HPDE6-E6E7 (cell line): ENCODE results near the gene NIT2.
"Not testable (repeated sequence)": the region's sequence is repeated elsewhere in the genome, so short reads cannot be mapped to it uniquely, and the experiment has no call there.

ENCODE experiments used
- DNase-seq: peaks from one replicate; pipeline ENCODE4 v3.0.0; 2011; ENCODE audit warnings: missing footprints; ENCODE audit errors: extremely low spot score

The NIT2 gene

DNA sequence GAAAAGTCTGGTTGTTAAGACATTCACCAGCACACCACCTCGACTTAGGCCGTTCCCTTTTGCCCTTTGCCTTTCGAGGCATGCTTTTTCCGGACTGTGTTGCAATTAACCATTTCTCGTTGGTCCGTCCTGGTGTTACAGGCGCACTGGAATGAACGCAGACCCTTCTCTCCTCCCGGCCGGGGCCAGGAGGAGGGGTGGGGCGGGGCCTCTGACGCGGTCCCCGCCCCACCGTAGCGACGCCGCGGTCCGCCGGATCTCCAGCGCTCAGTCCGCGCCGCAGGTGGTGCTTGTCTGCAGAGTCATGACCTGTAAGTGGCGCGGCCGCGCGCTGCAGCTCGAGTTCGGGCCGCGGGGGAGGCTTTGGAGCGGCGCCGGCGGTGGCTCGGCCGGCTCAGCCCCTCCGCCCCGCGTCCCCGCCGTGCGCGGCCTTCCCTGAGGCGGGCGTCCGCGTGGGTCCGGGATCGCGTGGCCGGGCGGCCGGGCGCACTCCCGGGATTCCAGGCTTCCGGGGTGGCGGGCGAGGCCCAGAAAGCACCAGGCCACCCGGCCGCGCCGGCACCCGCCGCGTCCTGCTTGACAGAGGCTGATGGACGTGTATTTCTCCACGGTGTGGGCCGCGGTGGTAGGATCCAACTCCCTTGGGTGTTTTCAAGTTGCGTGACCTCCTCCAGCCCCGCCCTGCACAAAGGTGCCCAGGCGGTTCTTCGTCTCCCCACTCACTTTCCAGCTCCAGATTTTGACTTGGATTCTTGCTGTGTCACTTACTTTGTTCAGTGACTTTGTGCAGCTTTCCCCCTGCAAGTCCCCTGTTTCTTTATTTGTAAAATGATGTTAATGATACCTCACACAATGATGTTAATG, at the start of gene NIT2:
NIT2 (plus strand) TSS at position 270 of the 864 bp plus-strand sequence; CDS start at position 305, 35 bp downstream.
- peak; percentile 87 for DNase-seq

GRCh38 chr3:100288288-100288894, 46.2 kb upstream of the NIT2 start:
- DNase-seq, result no peak

- DNase-seq, result no peak
Observed at GRCh38 chr3:100289339-100289738, 45.2 kb upstream of the NIT2 start.

DNA sequence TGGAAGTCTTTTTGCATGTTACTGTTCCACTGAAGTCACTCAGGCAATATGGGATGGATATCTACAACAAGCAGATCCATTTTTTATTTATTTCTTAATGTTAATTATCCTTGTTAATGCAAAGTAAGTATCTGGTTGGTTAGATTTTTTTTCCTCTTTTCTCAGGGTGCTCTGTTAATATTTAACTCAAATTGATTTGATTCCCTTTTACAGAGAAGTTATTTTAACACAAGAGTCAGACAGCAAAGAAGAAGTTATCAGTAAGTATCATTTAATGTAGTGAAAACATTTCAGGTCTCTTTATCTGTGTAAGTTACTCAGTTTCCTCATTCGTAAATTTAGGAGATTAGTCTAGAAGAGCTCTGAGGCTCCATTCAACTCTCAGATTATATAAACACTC, 39.5 kb upstream of the NIT2 start:
- no peak for DNase-seq

GRCh38 chr3:100297784-100298183, 36.8 kb upstream of the NIT2 start:
- peak; percentile 7 for DNase-seq

DNA sequence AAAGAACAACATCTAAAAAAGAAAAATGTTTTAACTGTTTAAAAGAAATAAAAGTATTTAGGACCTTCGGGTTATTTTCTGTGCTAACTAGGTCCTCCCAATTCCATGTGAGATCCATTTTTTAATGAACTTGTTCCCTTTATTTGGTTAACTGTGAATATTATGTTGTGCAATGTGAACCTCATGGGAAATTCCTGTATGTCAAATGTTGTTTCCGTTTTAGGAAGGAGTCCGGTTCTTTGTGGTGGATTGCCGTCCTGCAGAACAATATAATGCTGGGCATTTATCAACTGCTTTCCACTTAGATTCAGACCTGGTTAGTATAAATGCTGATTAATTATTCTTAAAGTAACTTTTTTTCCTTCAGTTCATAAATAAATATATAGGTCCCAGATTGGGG, 35.5 kb upstream of the NIT2 start:
- DNase-seq, result no peak

DNA sequence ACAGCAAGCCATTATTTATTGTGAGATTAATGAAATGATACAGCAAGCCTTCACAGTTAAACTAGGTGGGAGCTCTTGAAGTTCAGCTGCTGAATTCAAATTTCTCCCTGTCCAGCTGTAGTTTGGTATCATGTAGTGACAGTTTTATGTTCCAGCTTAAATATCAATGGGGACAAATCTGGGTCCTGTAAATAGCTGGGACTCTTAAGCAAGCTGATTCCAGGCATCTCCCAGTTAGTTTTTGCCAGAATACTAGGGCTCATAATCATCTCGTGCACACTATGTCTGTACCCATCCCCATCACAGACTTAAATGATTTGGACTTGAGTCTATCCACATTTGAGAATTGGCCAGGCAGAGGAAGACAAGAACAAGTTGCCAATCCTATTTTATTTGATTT, 27.9 kb upstream of the NIT2 start:
- DNase-seq, result no peak

- no peak for DNase-seq
Observed at GRCh38 chr3:100310355-100310965, 24.1 kb upstream of the NIT2 start.

DNA sequence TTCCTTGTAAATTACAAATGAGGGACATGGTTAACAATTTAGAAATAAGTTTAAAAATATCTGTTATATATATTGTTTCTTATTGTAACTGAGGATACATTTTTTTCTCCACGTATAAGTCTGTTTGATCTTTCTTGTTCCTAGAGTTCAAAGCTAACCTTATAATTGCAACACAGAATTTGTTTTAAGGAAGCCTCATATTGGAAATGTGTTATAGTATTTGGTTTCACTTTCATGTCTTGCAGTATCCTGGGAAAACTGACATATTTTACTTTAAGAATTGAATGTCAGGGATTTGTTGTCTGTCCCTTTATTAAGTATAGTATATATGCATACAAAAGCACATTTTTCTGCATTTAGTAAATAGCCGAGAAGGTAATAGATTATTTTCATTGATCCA, 23.5 kb upstream of the NIT2 start:
- no peak for DNase-seq

DNA sequence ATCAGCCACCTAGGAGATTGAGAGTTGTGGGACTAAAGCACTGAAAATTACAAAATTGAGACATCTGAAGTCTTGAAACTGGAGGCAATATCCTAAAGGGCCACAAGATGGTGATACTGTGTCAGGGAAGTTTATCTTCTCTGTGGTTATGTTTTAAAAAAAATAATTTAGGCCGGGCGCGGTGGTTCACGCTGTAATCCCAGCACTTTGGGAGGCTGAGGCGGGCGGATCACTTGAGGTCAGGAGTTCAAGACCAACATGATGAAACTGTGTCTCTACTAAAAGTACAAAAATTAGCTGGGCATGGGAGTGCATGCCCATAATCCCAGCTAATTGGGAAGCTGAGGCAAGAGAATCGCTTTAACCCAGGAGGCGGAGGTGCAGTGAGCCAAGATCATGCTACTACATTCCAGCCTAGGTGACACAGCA, 17.9 kb upstream of the NIT2 start:
- DNase-seq, result peak; percentile 7

DNA sequence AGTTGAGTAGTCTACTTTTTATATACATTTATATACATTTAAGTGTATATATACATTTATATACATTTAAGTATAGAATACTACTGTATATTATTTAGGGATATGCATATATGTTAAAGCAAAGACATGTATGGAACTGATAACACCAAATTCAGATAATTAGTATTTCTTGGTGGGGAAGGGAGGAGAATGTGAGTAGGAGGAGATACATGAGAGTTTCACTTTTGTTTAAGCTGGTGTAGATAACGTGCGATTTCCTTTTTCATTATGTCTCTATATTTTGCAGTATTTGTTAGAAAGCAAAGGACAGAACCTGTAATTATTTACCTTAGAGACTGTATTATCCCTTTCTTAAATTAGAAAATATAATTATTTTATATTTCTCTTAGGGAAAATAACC, 16.6 kb upstream of the NIT2 start:
- DNase-seq, result no peak

DNA sequence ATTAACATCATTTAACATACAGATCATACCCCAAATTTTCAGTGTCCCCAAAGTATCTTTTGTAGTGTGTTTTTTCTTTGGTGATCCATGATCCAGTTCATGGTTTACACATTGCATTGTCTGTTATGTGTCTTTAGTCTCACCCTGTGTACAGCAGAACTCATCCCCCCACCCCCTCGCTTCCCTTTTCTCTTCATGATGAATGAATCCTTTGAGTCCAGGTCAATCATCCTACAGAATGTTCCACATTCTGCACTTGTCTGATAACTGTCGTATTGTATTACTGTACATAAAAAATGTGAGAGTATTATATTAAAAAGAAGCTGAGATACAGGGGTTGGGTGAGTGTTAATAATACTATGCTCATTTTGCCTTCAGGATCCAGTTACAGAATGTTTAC, 14.6 kb upstream of the NIT2 start:
- no peak for DNase-seq

DNA sequence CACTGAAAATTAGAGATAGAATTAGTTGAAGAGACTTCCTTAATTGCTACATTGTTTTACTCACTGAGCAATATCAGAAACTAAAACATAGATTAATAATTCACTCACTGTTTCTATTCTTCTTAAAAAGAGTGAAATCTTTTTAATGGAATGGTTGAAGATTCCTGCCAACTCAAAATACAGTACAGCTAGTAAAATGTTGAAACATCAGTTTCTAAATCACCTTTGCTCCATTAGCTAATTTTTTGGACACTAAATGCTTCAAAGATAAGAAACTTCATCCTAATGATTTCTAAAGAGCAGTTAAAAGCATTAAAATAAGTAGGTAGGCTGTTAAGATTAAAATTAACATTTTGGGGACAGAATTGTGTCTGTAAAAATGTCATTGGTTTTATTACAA, 10.5 kb upstream of the NIT2 start:
- DNase-seq, result no peak

- no peak for DNase-seq
Observed at GRCh38 chr3:100325827-100326226, 8.7 kb upstream of the NIT2 start.

GRCh38 chr3:100327377-100327776, 7.2 kb upstream of the NIT2 start:
- DNase-seq, result not testable (repeated sequence)

GRCh38 chr3:100329800-100330489, 4.6 kb upstream of the NIT2 start:
- no peak for DNase-seq

- no peak for DNase-seq
Observed at GRCh38 chr3:100330651-100331050, 3.9 kb upstream of the NIT2 start.

DNA sequence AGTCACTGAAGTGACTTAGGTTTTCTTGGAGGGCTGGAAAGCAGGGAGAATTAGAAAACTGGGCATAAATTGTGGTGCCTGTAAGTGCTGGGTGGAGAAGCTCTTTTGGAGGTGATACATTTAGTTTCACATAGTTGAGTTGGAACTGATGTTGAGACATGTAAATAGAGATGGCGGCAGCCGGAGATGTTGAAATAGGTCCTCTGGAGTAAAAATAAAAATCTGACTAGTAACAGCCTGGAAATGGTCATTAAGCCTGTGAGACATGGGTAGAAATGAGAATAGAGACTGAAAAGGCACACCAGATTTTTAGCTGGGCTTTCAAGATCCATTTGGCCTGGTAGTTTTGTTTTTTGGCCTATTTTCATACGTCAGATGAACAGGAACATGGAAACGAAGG, 2.9 kb upstream of the NIT2 start:
- no peak for DNase-seq

DNA sequence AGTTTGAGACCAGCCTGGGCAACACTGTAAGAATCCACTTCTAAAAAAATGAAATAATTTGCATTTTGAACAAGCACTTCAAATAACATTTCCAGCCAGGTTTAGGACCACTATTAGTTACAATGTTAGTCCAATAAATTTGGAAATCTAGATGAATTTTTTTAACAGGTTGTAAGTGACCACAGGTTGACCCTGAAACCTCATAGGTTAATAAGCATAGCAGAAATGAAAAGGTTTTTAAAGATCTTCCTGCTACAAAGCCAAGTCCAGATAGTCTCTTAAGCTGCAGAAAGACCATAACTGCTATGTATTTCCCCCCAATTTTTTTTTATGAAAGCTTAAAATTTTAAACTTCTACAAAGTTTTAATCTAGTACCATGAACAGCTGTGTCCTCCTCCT, 1.5 kb upstream of the NIT2 start:
- DNase-seq, result no peak

- DNase-seq, result no peak
Observed at GRCh38 chr3:100333970-100334487, 528 bp upstream of the NIT2 start.

DNA sequence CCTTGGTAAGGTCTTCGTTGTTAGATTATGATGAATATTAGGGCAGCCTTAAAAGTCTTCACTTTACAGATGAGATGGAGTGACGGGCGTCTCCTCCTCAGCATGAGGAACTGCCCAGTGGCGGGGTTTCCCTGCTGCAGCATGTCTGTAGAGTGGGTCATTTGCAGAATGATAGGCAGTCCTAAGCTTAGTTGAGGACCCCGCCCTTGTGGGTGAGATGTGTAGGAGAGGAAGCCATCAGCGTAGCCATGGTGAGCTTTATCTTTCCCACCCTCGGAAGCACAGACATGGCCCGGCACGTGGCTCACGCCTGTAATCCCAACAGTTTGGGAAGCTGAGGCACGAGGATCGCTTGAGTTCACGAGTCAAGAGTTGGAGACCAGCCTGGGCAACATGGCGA, 877 bp downstream of the NIT2 start:
- DNase-seq, result peak; percentile 6

GRCh38 chr3:100336229-100336628, 1.7 kb downstream of the NIT2 start:
- not testable (repeated sequence) for DNase-seq
